Measurements from ENCODE around the gene RNF123. TPM values are rescaled to one million over a fixed set of nuclear protein-coding genes. Genes with fewer than 3 reads are reported as not detected.
"Not testable (repeated sequence)": the region's sequence is repeated elsewhere in the genome, so short reads cannot be mapped to it uniquely, and the experiment has no call there.

RNF123 gene
- total RNA-seq, 4 donors from 2014 or later = 34.6 to 99.5 (median 52.1) TPM

DNA sequence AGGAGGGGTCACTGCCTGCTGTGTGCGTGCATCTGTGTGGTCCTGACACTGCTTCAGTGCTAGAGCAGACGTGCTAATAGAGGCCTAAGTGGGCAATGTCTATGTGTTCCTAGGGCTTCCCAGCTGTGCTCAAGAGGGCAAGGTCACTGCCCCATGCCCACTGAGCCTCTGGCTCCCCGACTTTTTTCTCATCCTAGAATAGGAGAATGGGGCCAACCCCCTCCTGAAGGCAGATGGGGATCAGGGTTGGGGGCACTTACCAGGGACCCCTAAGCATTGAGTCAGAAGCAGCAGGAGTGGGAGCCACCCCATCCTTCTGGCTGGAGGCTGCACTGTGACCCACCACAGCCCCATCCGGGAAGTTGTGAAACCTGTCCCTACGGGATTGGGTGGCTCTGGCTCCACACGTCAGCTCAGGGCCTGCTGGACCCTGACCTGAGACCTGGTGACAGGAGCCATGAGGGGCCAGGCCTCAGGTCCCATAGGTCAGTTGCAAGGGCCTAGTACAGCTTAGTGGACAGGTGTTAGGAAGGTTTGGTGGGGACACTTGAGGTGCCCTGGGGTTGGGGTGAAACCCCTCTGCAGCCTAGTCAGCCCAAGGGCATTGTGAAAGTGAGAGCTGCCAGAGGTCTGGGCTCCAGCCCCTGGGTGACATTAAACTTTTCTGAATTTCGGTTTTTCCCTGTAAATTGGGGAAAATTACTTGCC lies 865 bp upstream of the RNF123 start:
- peak overlapping the region; percentile 68 to 100 (median 94) for H3K4me3 ChIP-seq
- 65% methylated on average over 6 of the region's 7 CpGs; no CpG with 5 or more reads in 1 of the 2 donors for WGBS, 2 donors (ENCODE audit: low coverage in 1 of 2)
- H3K36me3 ChIP-seq; DNase-seq; H3K27me3 ChIP-seq; H3K9me3 ChIP-seq; in situ Hi-C loops (cut with MboI; ENCODE audit: low pct_ligation_motif_present in 1 of 4, low pct_unique_long_range_greater_than_20kb in 1 of 4, low sequenced_read_pairs in 3 of 4); intact Hi-C loops (cut with DNase I; ENCODE audit: low total_unique reads): not testable (repeated sequence)
- peak overlapping the region; percentile 68 to 88 (median 83) for H3K27ac ChIP-seq
- H3K4me1 ChIP-seq = peaks cover 11 to 37% (median 27%) of the 10 kb centered on the region in 4 donors

- H3K36me3 ChIP-seq; intact Hi-C loops (cut with DNase I; ENCODE audit: low total_unique reads); H3K9me3 ChIP-seq; in situ Hi-C loops (cut with MboI; ENCODE audit: low pct_ligation_motif_present in 1 of 4, low pct_unique_long_range_greater_than_20kb in 1 of 4, low sequenced_read_pairs in 3 of 4); DNase-seq; H3K27me3 ChIP-seq: not testable (repeated sequence)
- Histone ChIP-seq H3K27ac (peak overlapping the region; percentile 68 to 88 (median 83)), H3K4me1 (peaks cover 11 to 37% (median 27%) of the 10 kb centered on the region in 4 donors), H3K4me3 (peak overlapping the region; percentile 68 to 100 (median 94))
- WGBS, 2 donors (ENCODE audit: low coverage in 1 of 2) = 8 to 12% methylated on average over 11 to 16 of the region's 16 CpGs
These were observed 709 bp downstream of the RNF123 start for GRCh38 chr3:49689908-49690624.

GRCh38 chr3:49690856-49691255 lies 1.5 kb downstream of the RNF123 start:
- in situ Hi-C loops (cut with MboI; ENCODE audit: low pct_ligation_motif_present in 1 of 4, low pct_unique_long_range_greater_than_20kb in 1 of 4, low sequenced_read_pairs in 3 of 4); H3K27ac ChIP-seq: not testable (repeated sequence)

DNA sequence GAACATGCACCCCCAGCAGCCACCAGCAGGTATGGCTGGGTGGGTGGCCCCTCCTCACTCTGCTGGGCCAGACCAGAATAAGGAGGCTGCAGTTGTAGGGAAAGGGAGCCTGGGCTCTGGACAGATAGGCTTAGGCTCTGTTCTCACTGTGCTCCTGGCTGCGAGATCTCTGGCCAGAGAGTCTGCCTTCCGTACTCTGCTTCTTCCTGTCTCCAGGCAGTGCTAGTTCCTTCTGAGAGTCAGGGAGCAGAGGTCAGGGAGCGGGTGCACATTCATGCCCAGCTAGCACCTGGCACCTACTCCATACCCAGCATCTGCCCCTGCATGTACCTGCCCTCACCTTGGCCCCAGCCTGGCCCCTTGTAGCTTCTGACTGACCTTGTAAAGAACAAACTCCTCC lies 2.1 kb downstream of the RNF123 start:
- H3K27ac ChIP-seq; H3K9me3 ChIP-seq; H3K4me3 ChIP-seq; intact Hi-C loops (cut with DNase I; ENCODE audit: low total_unique reads); in situ Hi-C loops (cut with MboI; ENCODE audit: low pct_ligation_motif_present in 1 of 4, low pct_unique_long_range_greater_than_20kb in 1 of 4, low sequenced_read_pairs in 3 of 4); H3K36me3 ChIP-seq; H3K27me3 ChIP-seq: not testable (repeated sequence)
- WGBS, 2 donors (ENCODE audit: low coverage in 1 of 2) = 69% methylated on average over 3 of the region's 3 CpGs; no CpG with 5 or more reads in 1 of the 2 donors
- peaks cover 11 to 37% (median 23%) of the 10 kb centered on the region in 4 donors for H3K4me1 ChIP-seq
- peak; percentile 72 for DNase-seq

More at GRCh38 chr3:49690856-49691255, 1.5 kb downstream of the RNF123 start:
- intact Hi-C loops (cut with DNase I; ENCODE audit: low total_unique reads); H3K36me3 ChIP-seq; H3K27me3 ChIP-seq; H3K9me3 ChIP-seq; DNase-seq; H3K4me3 ChIP-seq: not testable (repeated sequence)
- H3K4me1 ChIP-seq = peaks cover 11 to 37% (median 26%) of the 10 kb centered on the region in 4 donors
- WGBS, 2 donors (ENCODE audit: low coverage in 1 of 2) = 92% methylated on average over 3 of the region's 3 CpGs; no CpG with 5 or more reads in 1 of the 2 donors

- intact Hi-C loops (cut with DNase I; ENCODE audit: low total_unique reads); H3K36me3 ChIP-seq; H3K27me3 ChIP-seq; DNase-seq; H3K4me3 ChIP-seq; H3K9me3 ChIP-seq; in situ Hi-C loops (cut with MboI; ENCODE audit: low pct_ligation_motif_present in 1 of 4, low pct_unique_long_range_greater_than_20kb in 1 of 4, low sequenced_read_pairs in 3 of 4); H3K27ac ChIP-seq: not testable (repeated sequence)
- 67% methylated on average over 6 of the region's 6 CpGs; no CpG with 5 or more reads in 1 of the 2 donors for WGBS, 2 donors (ENCODE audit: low coverage in 1 of 2)
- H3K4me1 ChIP-seq = peaks cover 8 to 22% (median 16%) of the 10 kb centered on the region in 4 donors
These were observed 5.2 kb downstream of the RNF123 start for GRCh38 chr3:49694409-49695070.

- 69% methylated on average over 4 of the region's 4 CpGs; no CpG with 5 or more reads in 1 of the 2 donors for WGBS, 2 donors (ENCODE audit: low coverage in 1 of 2)
- H3K9me3 ChIP-seq; H3K36me3 ChIP-seq; H3K4me3 ChIP-seq; intact Hi-C loops (cut with DNase I; ENCODE audit: low total_unique reads); H3K27ac ChIP-seq; H3K27me3 ChIP-seq; in situ Hi-C loops (cut with MboI; ENCODE audit: low pct_ligation_motif_present in 1 of 4, low pct_unique_long_range_greater_than_20kb in 1 of 4, low sequenced_read_pairs in 3 of 4); DNase-seq: not testable (repeated sequence)
- H3K4me1 ChIP-seq = peaks cover 8 to 15% (median 8%) of the 10 kb centered on the region in 4 donors
These were observed 6.1 kb downstream of the RNF123 start for GRCh38 chr3:49695350-49696015.

Data from transverse colon (tissue), 4 donors.